ENCODE results near the gene LMNTD1.

DNA sequence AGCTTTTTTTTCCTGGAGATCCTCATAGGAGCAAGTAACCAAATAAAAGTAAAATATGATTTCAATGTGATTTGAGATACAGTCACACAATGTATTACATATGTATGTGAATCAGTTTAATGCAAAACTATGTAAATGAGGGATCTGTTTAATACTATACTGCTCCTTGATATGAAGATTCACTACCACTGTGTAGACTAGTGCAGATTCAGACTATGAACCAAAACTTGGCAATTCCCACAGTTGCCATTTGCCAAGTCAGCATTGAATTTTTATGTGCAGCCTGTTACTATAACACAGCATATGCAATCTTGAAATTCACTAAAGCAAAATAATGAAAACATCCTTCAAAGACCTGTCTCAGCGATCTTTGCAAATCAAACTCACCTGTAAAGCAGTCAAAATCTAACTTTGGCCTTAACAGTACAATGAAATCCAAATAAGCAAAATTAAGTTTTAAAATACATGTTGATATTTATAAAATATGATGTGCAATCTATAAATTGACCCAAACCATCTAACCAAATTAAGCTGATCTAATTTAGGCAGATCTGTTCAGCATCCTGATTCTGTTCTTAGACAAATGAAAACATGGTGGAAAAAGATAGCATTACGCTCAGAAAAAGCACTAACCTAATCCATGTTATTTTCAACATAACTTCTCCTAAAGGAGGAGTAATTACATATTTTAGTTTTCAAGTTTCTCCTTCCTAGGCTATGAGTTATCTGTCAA is 25.5 kb upstream of the LMNTD1 start:
- no peak for TF ChIP-seq POLR2A (IDR thresholded peaks at IDR 0.05; ENCODE audit: low read depth, low read length)
- no peak for TF ChIP-seq TAF1 (IDR thresholded peaks at IDR 0.05; ENCODE audit: borderline replicate concordance, low read depth, low read length)

All from GM12892 (cell line).